Measurements from ENCODE around the gene GAB3. TPM values are rescaled to one million over a fixed set of nuclear protein-coding genes. Genes with fewer than 3 reads are reported as not detected.
A peak's percentile ranks its signal among the peaks of the same experiment; 100 is the strongest.

The GAB3 gene
- total RNA-seq, 1 donor from 2014 or later, result 3.8 TPM

DNA sequence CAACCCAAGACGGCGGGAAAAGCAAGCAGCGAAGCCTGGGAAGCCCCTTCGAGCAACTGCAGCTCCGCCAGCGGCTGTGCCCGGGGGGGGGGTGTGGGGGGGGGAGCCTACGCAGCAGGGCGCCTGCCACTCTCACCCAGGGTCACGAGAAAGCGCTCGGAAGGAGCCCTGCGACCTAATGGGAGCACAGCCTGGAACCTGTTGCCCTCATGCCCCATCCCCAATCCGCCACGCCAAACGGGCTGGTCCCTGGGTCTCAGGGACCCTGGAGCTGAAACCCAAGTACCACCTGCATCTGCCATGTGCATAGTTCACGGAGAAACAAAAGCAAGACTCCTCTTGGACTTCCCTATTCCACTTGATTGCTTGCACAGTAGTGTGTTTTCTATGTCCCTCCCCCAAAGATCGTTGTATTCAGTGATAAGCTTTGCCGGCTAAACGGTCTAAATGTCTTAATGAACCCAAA is 359 bp upstream of the GAB3 start:
- no peak for DNase-seq (ENCODE audit: low read depth, low spot score)

DNA sequence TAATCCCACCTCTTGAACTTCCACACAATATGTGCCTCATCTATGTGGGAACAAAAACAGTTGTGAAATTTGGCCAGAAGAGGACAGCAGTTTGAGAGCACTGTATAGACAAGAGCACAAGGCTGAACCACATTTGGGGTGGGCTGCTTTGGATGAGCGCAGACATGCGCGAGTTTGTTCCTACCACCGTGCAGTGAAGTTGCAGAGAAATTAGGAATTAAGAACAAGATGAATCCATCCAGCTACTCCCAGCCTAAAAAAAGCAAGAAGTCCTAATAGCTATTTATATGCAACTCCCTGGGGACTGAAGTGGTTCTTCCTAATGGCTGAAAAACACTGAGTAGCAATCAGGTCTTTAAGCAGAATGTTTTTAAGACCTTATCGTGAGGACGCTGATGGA is 1.0 kb downstream of the GAB3 start:
- DNase-seq (ENCODE audit: low read depth, low spot score), result no peak

DNA sequence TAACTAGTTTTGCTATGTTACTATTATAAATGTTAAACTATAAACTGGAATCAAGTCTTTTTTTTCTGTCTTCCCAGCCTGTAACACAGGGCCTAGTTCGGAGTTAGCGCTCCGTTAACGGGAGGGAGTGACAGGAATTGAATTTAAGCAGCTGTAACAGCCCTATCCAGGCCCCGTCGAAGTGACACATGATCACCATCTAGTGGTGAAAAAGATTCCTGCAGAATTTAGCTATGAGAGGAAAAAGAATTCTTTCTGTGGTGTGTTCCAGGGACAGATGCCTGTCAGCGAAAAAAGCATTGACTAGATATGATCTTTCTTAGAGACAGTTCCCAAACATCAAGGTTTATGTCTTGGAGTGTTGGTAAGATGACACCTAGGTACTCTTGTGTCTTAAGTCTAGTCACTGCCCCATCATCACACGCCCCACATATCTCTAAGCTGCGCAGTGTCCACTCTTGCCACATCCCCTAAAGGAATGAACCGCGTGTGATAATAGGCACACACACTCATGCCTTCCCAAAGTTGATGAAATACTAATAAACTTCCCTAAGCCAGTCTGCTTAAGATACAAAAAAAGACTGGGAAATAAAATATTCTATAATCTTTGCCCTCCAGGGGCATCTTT is 2.1 kb downstream of the GAB3 start:
- no peak for DNase-seq (ENCODE audit: low read depth, low spot score)

DNA sequence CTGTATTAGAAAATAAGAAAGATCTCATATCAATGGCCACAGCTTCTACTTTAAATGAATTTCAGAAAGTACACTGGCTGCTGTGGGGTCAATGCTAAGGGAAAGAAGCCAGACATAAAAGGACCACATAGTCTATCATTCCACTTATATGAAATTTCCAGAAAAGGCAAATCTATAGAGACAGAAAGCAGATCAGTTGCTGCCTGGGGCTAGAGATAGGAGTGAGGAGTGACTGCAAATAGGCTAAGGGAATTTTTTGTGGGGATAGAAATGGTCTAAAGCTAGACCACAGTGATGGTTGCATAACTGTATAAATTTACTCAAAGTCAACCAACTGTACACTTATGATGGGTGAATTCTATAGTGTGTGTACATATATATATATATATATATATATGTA is 8.3 kb downstream of the GAB3 start:
- no peak for DNase-seq (ENCODE audit: low read depth, low spot score)

DNA sequence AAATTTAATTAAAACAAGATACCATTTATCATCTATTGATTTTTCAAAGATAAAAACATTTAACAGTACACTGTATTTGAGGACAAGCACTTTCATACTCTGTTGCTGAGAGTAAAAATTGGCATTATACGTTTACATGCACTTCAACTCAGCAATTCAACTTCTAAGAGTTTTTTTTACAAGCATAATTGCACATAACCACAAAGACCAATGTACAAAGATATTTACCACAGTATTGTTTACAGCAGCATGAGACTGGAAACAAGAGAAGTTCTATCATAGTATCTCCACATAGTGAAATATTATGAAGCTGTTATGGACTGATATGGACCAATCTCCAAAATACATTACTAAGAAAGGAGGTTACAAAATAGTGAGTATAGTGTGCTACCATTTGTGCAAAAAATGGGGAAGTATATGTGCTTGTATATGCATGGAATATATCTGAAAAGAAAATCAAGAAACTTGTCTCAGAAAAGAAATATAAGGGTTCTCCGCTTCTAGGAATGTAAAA is 10.9 kb downstream of the GAB3 start:
- DNase-seq (ENCODE audit: low read depth, low spot score), result no peak

DNA sequence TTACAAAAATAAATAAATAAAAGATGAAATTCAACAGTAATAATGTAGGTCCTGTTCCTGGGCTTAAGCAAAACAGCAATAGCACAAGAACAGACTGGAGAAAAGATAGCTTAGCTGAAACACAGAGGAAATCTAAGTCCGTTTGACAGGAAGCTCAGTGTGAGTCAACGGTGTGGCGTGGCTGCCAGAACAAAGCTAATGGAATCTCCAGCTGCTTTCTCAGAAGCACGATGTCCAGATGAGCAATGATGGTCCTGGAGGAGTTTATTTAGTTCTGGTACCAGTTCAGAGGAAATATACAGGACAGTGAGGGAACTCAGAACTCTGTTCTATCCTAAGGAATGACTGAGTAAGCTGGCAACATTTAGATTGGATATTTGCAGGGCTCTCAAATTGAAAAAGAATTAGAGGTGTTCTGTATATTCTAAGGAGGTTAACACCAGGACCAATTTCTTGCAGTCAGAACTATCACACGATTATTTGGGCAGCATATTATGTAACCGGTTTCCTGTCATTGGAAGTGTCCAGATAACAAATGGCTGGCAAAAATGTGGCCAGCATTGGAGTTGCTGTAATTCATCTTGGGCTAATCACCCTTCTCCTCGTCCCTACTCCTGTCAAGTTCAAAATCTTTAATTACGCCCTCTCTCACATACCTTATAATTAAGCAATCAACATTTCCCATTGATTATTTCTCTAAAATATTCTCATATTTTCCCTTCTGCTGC is 12.7 kb downstream of the GAB3 start:
- peak; percentile 67 for DNase-seq (ENCODE audit: low read depth, low spot score)

DNA sequence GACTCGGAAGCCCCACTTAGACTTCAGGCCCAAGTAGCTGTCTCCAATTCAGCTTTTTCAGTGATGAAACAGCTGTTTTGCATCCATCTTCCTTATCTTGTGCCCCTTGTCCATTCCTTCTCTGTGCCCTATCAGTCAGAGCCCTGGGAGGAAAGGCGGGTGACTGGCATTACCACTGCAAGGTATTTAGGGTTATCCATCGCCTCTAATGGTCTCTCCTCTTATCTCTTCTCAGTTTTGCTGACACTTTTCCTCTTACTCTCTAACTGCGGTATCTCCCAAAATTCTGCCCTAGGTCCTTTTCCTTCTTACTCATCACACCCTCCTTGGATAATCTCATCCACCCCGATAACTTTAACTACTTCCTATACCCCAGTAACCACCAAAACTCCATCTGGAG is 13.7 kb downstream of the GAB3 start:
- DNase-seq (ENCODE audit: low read depth, low spot score), result no peak

DNA sequence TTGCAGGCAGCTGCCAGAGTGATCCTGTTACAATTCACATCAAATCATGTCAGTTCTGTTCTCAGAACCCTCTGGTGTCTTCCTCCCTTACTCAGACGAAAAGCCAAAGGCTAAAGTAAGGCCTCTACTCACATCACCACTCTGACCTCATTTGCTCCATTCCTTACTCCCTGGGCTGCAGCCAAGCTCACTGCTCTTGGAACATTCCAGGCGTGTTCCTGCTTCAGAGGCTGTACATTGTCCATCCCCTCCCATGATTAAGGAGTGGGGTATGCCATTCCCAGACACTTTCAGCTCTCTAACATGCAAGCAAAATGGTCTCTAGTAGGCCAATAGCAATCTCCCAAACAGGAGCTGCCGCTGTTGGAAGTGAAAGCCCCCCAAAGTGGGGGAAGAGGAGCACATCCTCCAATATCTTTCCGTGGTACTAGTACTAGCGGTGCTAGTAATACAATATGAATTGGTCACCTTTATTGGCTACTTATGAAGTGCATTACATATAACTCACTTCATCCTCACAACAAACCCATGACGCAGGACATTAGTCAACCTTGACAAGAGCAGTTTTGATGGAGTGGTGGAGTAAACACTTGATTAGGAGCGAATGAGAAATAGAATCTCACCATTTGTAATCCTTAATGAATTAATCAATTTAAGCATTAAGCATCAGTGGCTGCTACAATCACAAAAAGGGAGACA is 15.0 kb downstream of the GAB3 start:
- no peak for DNase-seq (ENCODE audit: low read depth, low spot score)

DNA sequence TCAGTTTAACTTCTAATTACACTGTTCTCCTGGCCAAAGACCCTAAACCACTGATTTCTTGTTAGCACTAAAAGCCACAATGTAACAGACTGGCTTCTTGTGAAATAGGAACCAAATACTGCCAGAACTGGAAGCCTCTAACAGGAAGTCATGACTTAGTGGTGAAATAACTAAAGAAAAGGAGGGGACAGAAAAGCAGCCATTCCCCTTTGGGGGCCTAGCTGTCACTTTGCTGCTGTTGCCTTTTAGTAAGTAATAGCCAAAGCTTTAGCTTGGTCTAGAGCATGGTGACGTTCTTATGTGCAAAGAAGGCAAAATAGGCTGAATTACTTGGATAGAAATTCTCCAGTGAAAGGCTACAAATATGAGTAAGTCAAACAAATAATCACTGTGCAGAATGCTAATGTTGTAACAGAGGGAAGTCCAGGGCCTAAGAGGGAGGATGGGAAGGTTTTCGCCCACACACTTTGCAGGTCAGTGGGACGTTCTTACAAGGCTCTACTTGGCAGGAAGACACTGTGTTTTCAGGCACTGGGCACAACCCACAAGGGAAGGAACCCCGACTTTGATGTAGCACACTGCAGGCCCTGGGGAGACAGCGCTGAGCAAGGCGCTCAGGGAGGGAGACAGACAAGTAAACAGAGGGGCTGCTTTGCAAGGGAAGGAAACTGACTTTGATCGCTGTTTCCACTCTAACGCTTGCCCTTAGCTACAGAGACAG is 16.7 kb downstream of the GAB3 start:
- no peak for DNase-seq (ENCODE audit: low read depth, low spot score)

DNA sequence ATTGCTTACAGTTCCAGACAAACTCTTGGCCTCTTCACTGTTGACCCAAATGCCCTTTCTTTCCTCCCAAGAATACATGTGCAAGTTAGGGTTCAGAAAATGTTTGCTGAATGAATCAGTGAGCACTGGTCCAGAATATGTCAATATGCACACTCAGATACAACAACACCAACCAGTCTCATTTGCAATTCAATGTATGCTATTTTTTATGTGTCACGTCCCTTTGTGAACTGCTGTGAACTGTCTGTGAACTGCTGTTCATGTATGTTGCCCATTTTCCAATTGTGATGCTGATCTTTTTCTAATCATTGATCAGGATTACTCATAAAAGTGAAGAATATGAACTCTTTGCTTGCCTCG is 17.8 kb downstream of the GAB3 start:
- DNase-seq (ENCODE audit: low read depth, low spot score), result no peak

DNA sequence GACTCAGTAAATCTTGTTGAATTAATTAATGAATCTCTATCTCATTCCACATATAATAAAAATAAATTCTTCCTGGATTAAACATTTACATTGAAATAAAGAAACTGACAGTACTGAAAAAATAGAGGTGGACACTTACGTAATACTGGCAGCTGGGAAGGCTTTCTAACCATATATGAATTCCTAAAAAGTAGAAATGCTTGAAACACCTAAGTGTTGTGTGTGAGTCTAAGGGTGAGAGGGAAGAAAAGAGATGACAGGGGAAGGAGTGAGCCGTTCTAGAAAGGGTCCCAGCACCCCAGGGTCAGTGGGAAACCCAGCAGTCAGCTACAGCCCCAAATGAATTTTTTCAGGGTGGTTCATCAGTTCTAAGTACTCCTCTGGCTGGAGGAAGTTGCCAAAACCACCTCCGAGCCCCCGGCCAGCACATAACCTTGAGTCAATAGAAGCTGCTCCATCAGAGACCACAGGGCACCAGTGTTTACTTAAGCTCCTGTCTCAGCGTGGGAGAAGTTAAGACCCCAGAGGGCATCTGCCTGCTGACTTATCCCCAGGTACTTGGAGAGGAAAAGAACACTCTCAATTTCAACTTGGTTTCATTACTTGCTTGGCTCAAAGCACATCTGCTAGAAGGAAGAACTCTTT is 18.3 kb downstream of the GAB3 start:
- no peak for DNase-seq (ENCODE audit: low read depth, low spot score)

DNA sequence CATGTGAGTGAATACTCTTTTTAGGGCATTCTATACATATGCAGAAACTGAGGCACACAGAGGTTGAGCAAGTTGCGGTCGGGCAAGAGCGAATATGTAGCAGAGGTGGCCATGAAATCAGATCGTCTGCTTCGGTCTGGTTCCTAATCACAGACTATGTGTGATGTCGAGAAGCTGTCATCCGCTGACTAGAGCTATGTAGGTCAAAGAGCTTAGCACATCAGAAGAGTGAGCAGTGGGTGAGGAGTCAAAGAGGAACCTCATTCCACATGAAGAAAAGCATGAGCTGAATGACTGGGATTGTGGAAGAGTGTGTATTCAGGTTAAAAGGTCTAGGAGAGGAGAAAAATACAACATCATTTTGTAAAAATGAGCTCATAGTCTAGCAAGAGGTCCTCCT is 19.0 kb downstream of the GAB3 start:
- DNase-seq (ENCODE audit: low read depth, low spot score), result no peak

DNA sequence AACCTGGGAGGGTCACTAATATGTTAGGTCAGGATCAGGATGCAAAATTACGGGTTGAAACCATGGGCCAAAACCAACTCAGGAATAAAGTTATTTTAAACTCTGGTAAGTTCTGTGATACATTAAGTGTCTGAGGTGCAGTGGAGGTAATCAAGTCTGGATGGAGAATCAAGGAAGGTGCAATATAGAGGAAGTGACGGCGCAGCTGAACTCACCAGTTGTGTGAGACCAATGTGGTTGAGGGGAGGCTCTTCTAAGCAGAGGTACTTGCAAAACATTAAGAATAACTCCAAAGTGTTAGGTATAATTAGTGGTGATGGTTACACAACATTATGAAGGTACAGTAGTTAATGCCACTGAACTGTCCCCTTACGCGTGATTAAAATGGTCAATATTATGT is 19.7 kb downstream of the GAB3 start:
- no peak for DNase-seq (ENCODE audit: low read depth, low spot score)

DNA sequence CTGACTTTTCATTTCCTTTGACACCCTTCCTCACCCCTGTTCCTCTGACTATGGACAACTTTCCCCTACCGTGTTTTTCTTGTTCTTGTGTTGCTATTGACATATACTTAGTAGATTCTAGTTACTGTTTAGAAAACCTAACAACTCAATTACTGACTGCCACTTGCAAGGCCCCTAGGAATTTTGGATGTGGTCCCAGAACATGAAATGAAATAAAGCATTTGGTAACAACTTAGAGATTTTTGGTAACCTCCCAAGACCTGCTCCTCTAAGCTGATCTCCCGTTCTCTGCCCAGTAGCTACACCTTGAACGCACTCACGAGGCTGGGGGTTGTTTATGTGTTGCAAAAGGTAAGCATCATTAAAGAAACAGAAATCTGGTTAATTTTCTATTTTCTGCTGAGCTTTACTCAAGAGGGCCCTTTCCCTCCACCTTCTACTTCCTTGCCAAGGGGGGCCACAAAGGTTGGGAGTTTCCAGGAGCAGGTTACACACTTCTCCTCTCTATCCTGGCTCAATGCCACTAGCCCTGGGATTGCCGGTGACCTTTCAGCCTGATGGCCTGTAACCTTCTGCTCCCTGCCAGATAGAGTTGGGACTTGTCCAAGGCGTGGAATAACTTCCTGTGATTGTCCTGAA is 20.5 kb downstream of the GAB3 start:
- peak; percentile 64 for DNase-seq (ENCODE audit: low read depth, low spot score)

DNA sequence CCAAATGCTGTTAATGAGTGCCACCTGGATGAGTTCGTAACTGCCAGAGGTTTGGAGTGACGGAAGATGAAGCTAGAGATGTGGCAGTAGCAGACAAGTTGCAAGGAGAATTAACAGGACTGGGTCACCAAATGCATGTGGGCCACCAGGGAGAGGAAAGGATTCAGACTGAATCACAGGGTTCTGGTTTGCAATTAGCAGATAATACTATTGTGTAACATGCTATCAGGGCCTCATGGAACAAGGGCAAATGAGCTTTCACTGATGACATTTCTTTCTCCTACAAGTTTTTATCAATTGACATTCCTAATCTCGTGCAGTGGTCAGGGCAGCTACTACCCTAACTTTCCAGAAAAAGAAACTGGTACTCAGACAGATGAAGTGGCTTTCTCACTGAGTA is 21.4 kb downstream of the GAB3 start:
- no peak for DNase-seq (ENCODE audit: low read depth, low spot score)

DNA sequence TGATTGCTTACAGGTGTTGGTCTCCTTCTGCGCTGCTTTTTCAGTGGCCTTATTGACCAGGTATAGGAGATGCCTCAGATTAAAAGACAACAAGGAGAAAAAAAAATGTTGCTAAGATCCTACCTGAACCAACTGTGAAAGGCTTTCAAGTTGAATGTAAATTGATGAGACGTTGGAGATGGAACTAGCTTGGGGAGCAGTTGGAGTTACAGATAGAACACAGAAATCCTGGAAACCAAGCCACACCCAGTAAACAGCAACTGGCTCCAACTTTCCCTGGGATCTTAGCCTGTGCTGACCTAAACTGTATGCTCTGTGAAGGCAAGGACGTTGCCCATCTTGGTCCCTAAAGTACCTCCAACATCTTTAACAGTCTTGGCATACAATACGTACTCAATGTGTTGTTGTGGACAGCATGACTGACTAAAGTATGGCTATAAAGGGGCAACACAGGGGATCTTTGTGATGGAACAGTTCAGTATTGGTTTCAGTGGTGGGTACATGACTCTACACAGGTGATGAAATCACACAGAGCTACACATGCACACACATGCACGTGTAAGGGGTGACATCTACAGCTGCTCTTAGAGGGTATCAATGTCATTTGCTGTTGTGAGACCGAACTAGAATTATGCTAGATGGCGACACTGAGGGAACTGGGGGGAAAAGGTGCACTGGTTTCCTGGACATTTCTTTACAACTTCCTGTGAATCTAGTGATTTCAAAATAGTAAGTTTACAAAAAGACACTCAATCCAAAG is 22.3 kb downstream of the GAB3 start:
- DNase-seq (ENCODE audit: low read depth, low spot score), result no peak

DNA sequence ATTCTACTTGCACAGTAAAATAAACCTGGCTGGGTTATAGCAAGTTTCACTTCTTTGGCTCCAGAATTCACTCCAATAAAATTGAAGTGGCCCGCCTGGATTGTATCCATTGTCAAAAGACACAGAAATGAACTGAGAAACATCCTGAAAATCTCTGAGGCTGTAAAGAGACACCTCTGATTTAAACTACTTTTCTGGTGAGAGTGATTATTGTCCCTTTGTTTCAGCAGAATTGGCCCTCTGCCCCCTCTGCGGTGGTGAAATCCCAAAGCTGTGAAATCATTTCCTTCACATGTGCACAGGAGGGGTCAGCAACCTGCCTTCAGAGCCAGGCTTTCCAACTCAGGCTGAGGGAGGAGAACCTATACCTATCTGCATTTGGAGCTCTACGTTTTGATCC is 23.0 kb downstream of the GAB3 start:
- peak; percentile 66 for DNase-seq (ENCODE audit: low read depth, low spot score)

DNA sequence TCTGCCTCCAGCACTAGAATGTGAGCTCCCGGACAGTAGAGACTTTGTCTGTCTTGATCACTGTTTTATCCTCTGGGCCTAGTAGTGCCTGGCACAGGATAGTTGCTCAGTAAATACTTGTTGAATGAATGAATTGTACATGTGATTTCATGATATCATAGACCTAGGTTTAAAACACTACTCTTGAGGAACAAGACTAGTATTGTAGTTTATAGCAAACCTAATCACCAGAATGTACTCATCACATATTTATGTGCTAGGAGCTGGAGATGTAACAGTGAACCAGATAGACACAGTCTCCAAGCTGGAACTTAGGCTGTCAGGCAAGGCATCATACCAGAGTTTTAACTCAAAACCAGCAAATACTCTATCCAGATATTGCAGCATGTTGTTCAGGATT is 23.5 kb downstream of the GAB3 start:
- no peak for DNase-seq (ENCODE audit: low read depth, low spot score)

DNA sequence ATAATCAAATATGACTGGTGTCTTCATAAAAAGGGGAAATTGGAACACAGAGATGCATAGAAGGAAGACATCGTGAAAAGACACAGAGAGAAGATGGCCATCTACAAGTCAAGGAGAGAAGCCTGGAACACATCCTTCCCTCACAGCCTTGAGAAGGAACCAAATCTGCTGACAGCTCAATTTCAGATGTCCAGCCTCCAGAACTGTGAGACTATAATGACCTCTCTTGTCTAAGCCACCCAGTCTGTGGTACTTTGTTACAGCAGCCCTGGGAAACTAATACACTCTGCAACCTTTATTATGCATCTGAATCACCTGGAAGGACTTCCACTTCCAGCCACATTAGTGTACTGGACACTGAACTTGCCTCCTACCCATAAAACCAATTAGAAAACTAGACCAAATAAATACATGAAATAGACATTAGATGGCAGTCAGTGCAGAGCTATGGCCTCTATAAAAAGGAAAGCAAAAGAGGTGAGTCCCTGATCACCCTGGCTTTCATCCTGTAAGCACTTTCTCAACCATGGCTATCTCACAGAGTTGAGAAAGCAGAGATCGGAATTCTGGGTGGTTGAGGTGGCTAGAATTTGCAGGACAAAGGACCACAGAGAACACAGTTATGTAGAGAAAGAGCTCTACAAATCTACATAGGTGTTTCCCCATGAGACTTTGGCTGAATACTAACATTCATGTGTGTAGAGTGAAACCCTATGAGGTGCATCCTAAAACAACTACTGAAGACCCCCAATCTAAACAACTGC is 25.7 kb downstream of the GAB3 start:
- no peak for DNase-seq (ENCODE audit: low read depth, low spot score)

Data from pulmonary artery endothelial cell (primary cell).